ENCODE results near the gene EXOSC5. TPM values are rescaled to one million over a fixed set of nuclear protein-coding genes. Genes with fewer than 3 reads are reported as not detected.

EXOSC5 gene
- total and polyA plus RNA-seq, 2 of the 4 experiments (the other 2 are of a cell fraction): 19.0 to 25.2 TPM

- POLR2A ChIA-PET (ENCODE audit: unreplicated experiment): no interaction called here
- Histone ChIP-seq H3K27me3 (ENCODE audit: control insufficient read depth, insufficient read depth, low read length) (no peaks in the 10 kb centered on the region), H2BK5ac (ENCODE audit: low read depth, low read length, poor library complexity, severe bottlenecking) (no peak overlapping the region), H3K23ac (ENCODE audit: low read depth, low read length) (no peak overlapping the region), H3K4me1 (ENCODE audit: control insufficient read depth, insufficient read depth, low read length) (peaks cover 4% of the 10 kb centered on the region), H3K9ac (ENCODE audit: low read depth, low read length) (no peak overlapping the region), H3K9me1 (ENCODE audit: insufficient read depth, low read length) (no peaks in the 10 kb centered on the region; the same call in 1 of the 2 replicates), H3K9me3 (ENCODE audit: control insufficient read depth, insufficient read depth, low read length) (no peaks in the 10 kb centered on the region), H3K4me3 (ENCODE audit: insufficient read depth, low read depth, low read length) (no peak overlapping the region), H3K56ac (ENCODE audit: extremely low read depth, insufficient read depth, low read length) (no peak overlapping the region), H2BK15ac (ENCODE audit: low read depth, low read length) (no peak overlapping the region), H4K8ac (ENCODE audit: low read depth in 2 of 2, low read length in 2 of 2) (no peak overlapping the region), H3K18ac (ENCODE audit: low read depth, low read length) (no peak overlapping the region), H3K14ac (replicated peaks; ENCODE audit: low read depth, low read length) (no peak overlapping the region), H4K5ac (ENCODE audit: low read depth, low read length) (no peak overlapping the region), H2AK9ac (replicated peaks; ENCODE audit: low read depth, low read length, poor library complexity) (no peak overlapping the region), H3K4me2 (ENCODE audit: low read depth, low read length) (no peak overlapping the region), H2AFZ (replicated peaks; ENCODE audit: low read length, poor library complexity) (no peak overlapping the region), H3K79me1 (ENCODE audit: low read depth in 1 of 2, low read length in 2 of 2) (peaks cover 0 to 4% of the 10 kb centered on the region in 2 experiments; a peak in 3 of 4 replicates), H2BK20ac (ENCODE audit: low read depth, low read length) (no peak overlapping the region), H3K27ac (ENCODE audit: insufficient read depth, low read length) (no peak overlapping the region), H4K91ac (ENCODE audit: insufficient read depth, low read depth, low read length) (no peak overlapping the region), H3K4ac (ENCODE audit: low read depth, low read length) (no peak overlapping the region), H4K20me1 (ENCODE audit: insufficient read depth, low read length) (no peaks in the 10 kb centered on the region), H2BK120ac (ENCODE audit: low read depth, low read length) (no peak overlapping the region), H3K36me3 (ENCODE audit: control insufficient read depth, insufficient read depth, low read length) (peaks cover 35% of the 10 kb centered on the region), H2AK5ac (ENCODE audit: low read depth, low read length) (no peak overlapping the region)
- CTCF ChIA-PET: no interaction called here
- dilution Hi-C loops (cut with HindIII; ENCODE audit: low sequenced_read_pairs, unreplicated experiment): no loop called here
- in situ Hi-C loops (cut with MboI; ENCODE audit: low sequenced_read_pairs): no loop called here
- intact Hi-C loops (cut with micrococcal nuclease): no loop called here
- no peak for DNase-seq
- no peak for ATAC-seq (ENCODE audit: low read depth)
- WGBS, 2 experiments (ENCODE audit: extremely low coverage in 2 of 2, insufficient read length in 1 of 2): 90% methylated on average over 4 of the region's 23 CpGs; no CpG with 5 or more reads in 1 of the 2 experiments
- TF ChIP-seq CTCF (conservative IDR thresholded peaks at IDR 0.05; ENCODE audit: low read depth, low read length) (no peak), FOS (IDR thresholded peaks at IDR 0.05; ENCODE audit: low read depth, low read length) (no peak), RAD21 (IDR thresholded peaks at IDR 0.05; ENCODE audit: low read length) (no peak), CHD1 (IDR thresholded peaks at IDR 0.05; ENCODE audit: low read depth, low read length) (no peak), POLR2A (IDR thresholded peaks at IDR 0.05; ENCODE audit: low read depth, low read length) (no peak), MAFK (IDR thresholded peaks at IDR 0.05; ENCODE audit: low read depth, low read length) (no peak), CEBPB (IDR thresholded peaks at IDR 0.05; ENCODE audit: low read depth, low read length) (no peak), MXI1 (IDR thresholded peaks at IDR 0.05; ENCODE audit: borderline replicate concordance, low read depth, low read length) (no peak), BHLHE40 (IDR thresholded peaks at IDR 0.05; ENCODE audit: low read depth, low read length) (no peak)
- no TSS peak for BruUV-seq (replicated peaks)
Observed at GRCh38 chr19:41410336-41411054, 13.3 kb upstream of the EXOSC5 start.
